Caco-2 (cell line): ENCODE measurements around the gene C17orf114.

ENCODE experiments used
- BruUV-seq: library from RNA; stranded (reverse); fragments of 400-500 nt; replicated peaks from 2 replicates; lab custom pipeline; 2021; lab: Mats Ljungman, UMichigan
- CTCF ChIA-PET: fragments of 300-600 bp; sonication (Branson Sonifier 250); formaldehyde crosslinking; loops from one replicate; lab custom pipeline; 2022; ENCODE audit warnings: antibody characterized with exemption; lab: Charles Lee
- POLR2A ChIA-PET: fragments of 300-600 bp; sonication (Branson Sonifier 250); formaldehyde crosslinking; loops from one replicate; lab custom pipeline; 2022; ENCODE audit warnings: antibody characterized with exemption; lab: Charles Lee
- DNase-seq, 2 experiments: peaks; one replicate each; pipeline versions ENCODE4 v3.0.0 to v3.0.0-alpha.2; 2020 to 2022
- H3K27me3 ChIP-seq: replicated peaks from 2 replicates; pipeline ENCODE4 v1.6.0; 2011; ENCODE audit warnings: low read length; ENCODE audit not compliant: control insufficient read depth, insufficient read depth
- H3K36me3 ChIP-seq: 2 replicates; pipeline ENCODE4 v1.5.1; 2011; ENCODE audit warnings: low read length; ENCODE audit not compliant: control insufficient read depth, insufficient read depth
- H3K4me1 ChIP-seq: fragments of 250-450 bp; sonication (Bioruptor Pico); 2 replicates; pipeline ENCODE4 v1.5.1; 2020; ENCODE audit warnings: mild to moderate bottlenecking
- H3K4me3 ChIP-seq: 2 replicates; pipeline ENCODE4 v1.5.1; 2011; ENCODE audit warnings: low read depth, mild to moderate bottlenecking, control low read depth, low read length
- H3K9me3 ChIP-seq: fragments of 250-450 bp; sonication (Bioruptor Pico); 2 replicates; pipeline ENCODE4 v1.5.1; 2020; ENCODE audit warnings: mild to moderate bottlenecking, moderate library complexity
- H3K27ac Mint-ChIP-seq: one replicate; pipeline ENCODE4 v1.8.0; 2022; ENCODE audit warnings: mixed read lengths; ENCODE audit not compliant: unreplicated experiment
- H3K27me3 Mint-ChIP-seq: one replicate; pipeline ENCODE4 v1.8.0; 2022; ENCODE audit warnings: mixed read lengths; ENCODE audit not compliant: insufficient read depth, unreplicated experiment
- H3K36me3 Mint-ChIP-seq: one replicate; pipeline ENCODE4 v1.8.0; 2022; ENCODE audit warnings: mild to moderate bottlenecking, mixed read lengths; ENCODE audit not compliant: insufficient read depth, unreplicated experiment
- H3K4me1 Mint-ChIP-seq: one replicate; pipeline ENCODE4 v1.8.0; 2022; ENCODE audit warnings: low read depth, mixed read lengths; ENCODE audit not compliant: unreplicated experiment
- H3K4me3 Mint-ChIP-seq: one replicate; pipeline ENCODE4 v1.8.0; 2022; ENCODE audit warnings: mild to moderate bottlenecking, moderate library complexity, mixed read lengths; ENCODE audit not compliant: unreplicated experiment
- H3K9me3 Mint-ChIP-seq: one replicate; pipeline ENCODE4 v1.8.0; 2022; ENCODE audit warnings: mixed read lengths; ENCODE audit not compliant: unreplicated experiment
- CTCF ChIP-seq, 2 experiments: fragments of 200-600 bp in 1 of 2; IDR thresholded peaks; 1 replicate in 1 of 2; 2 replicates in 1 of 2; pipeline versions ENCODE4 v1.5.1 to v1.8.0; 2011 to 2022; ENCODE audit warnings: antibody characterized with exemption in 1 of 2, control low read depth in 1 of 2, inconsistent platforms in 1 of 2, low read depth in 1 of 2, low read length in 1 of 2, mild to moderate bottlenecking in 1 of 2, moderate library complexity in 1 of 2; ENCODE audit not compliant: insufficient read depth in 1 of 2, severe bottlenecking in 1 of 2, unreplicated experiment in 1 of 2
- intact Hi-C: fragments of 100-400 bp; cut with micrococcal nuclease; formaldehyde crosslinking; loops from one replicate; pipeline ENCODE4 v1.10.0; 2022; ENCODE audit not compliant: unreplicated experiment

Gene C17orf114

GRCh38 chr17:4843321-4844000 lies 41.3 kb upstream of the C17orf114 start:
- H3K4me3 ChIP-seq, result no peak overlapping the region
- Mint-ChIP-seq H3K27ac (no peak overlapping the region), H3K9me3 (no peaks in the 10 kb centered on the region), H3K27me3 (no peaks in the 10 kb centered on the region), H3K36me3 (peaks cover 19% of the 10 kb centered on the region), H3K4me3 (no peak overlapping the region), H3K4me1 (peaks cover 21% of the 10 kb centered on the region)
- no peaks in the 10 kb centered on the region for H3K36me3 ChIP-seq
- TF ChIP-seq CTCF (IDR thresholded peaks at IDR 0.05; ENCODE audit: insufficient read depth in 1 of 2, low read depth in 1 of 2, low read length in 1 of 2, severe bottlenecking in 1 of 2, unreplicated experiment in 1 of 2), result no peak
- no peak for DNase-seq
- 0 out of 2 replicates have a peak, but pooled peaks cover 2% of the 10 kb centered on the region for H3K4me1 ChIP-seq
- H3K9me3 ChIP-seq, result no peaks in the 10 kb centered on the region
- POLR2A ChIA-PET, result no interaction called here
- no peaks in the 10 kb centered on the region for H3K27me3 ChIP-seq
- BruUV-seq, result no TSS peak
- CTCF ChIA-PET, result no interaction called here
- intact Hi-C loops, result no loop called here

- no peaks in the 10 kb centered on the region for H3K27me3 ChIP-seq
- H3K9me3 Mint-ChIP-seq, result no peaks in the 10 kb centered on the region
- no peak overlapping the region for H3K4me3 ChIP-seq
- intact Hi-C loops, result no loop called here
- H3K9me3 ChIP-seq, result no peaks in the 10 kb centered on the region
- H3K4me1 ChIP-seq, result no peaks in the 10 kb centered on the region
- H3K27ac Mint-ChIP-seq, result no peak overlapping the region
- no peak for DNase-seq
- H3K27me3 Mint-ChIP-seq, result no peaks in the 10 kb centered on the region
- H3K4me1 Mint-ChIP-seq, result peaks cover 14% of the 10 kb centered on the region
- CTCF ChIA-PET, result no interaction called here
- H3K36me3 ChIP-seq, result no peaks in the 10 kb centered on the region
- BruUV-seq, result no TSS peak
- no peak overlapping the region for H3K4me3 Mint-ChIP-seq
- peaks cover 14% of the 10 kb centered on the region for H3K36me3 Mint-ChIP-seq
- TF ChIP-seq CTCF (IDR thresholded peaks at IDR 0.05; ENCODE audit: insufficient read depth in 1 of 2, low read depth in 1 of 2, low read length in 1 of 2, severe bottlenecking in 1 of 2, unreplicated experiment in 1 of 2), result no peak
- POLR2A ChIA-PET, result no interaction called here
These were observed 40.2 kb upstream of the C17orf114 start for GRCh38 chr17:4842376-4842775.

- Mint-ChIP-seq H3K4me3 (no peak overlapping the region), H3K4me1 (peaks cover 13% of the 10 kb centered on the region), H3K27me3 (no peaks in the 10 kb centered on the region), H3K27ac (peak overlapping the region; percentile 33), H3K9me3 (no peaks in the 10 kb centered on the region), H3K36me3 (peaks cover 13% of the 10 kb centered on the region)
- ChIA-PET CTCF (no interaction called here), POLR2A (no interaction called here)
- no TSS peak for BruUV-seq
- H3K9me3 ChIP-seq, result no peaks in the 10 kb centered on the region
- intact Hi-C loops, result no loop called here
- DNase-seq, result no peak
- TF ChIP-seq CTCF (IDR thresholded peaks at IDR 0.05; ENCODE audit: insufficient read depth in 1 of 2, low read depth in 1 of 2, low read length in 1 of 2, severe bottlenecking in 1 of 2, unreplicated experiment in 1 of 2), result no peak
- H3K4me1 ChIP-seq, result no peaks in the 10 kb centered on the region; the same call in 1 of the 2 replicates
- H3K27me3 ChIP-seq, result no peaks in the 10 kb centered on the region
- H3K36me3 ChIP-seq, result no peaks in the 10 kb centered on the region
- H3K4me3 ChIP-seq, result no peak overlapping the region
These were observed 38.7 kb upstream of the C17orf114 start for GRCh38 chr17:4840893-4841242.
